IPS-18c (cell line): ENCODE data around the gene GAPDH.
"Not testable (repeated sequence)": the region's sequence is repeated elsewhere in the genome, so short reads cannot be mapped to it uniquely, and the experiment has no call there.

Experiments
- H3K4me3 ChIP-seq: 2 replicates; pipeline ENCODE4 v1.7.0; 2013; ENCODE audit warnings: low read depth, mild to moderate bottlenecking, low read length, moderate library complexity; ENCODE audit not compliant: insufficient read depth
- H3K9me3 ChIP-seq: one replicate; pipeline ENCODE4 v1.6.1; 2013; ENCODE audit warnings: mild to moderate bottlenecking, low read length, moderate library complexity; ENCODE audit not compliant: control insufficient read depth, insufficient read depth

GAPDH gene

DNA sequence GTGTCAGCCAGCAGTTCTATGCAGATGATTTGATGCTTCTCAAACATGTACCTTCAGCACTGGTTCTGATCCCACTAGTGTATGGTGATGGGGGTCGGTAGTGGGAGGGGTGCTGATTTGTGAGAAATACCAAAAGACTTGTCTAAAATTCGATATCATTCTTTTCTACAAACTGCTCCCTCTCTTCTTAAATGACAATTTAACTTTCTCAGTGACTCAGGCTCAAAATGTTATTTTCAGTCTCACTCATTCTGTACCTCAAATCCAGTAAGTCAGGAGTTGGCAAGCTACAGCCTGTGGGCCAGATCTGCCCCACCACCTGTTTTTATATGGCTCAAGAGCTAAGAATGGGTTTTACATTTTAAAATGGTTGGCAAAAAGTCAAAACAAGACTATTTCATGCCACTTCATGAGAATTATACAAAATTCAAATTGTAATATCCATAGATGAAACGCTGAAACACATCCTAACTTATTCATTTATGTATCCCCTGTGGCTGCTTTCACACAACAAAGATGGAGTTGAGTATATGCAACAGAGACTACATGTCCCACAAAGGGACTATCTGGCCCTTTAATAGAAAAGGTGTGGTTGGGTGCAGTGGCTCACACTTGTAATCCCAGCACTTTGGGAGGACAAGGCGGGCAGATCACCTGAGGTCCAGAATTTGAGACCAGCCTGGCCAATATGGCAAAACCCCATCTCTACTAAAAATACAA lies 40.4 kb downstream of the GAPDH start:
- no peak overlapping the region for H3K4me3 ChIP-seq
- H3K9me3 ChIP-seq = no peaks in the 10 kb centered on the region

DNA sequence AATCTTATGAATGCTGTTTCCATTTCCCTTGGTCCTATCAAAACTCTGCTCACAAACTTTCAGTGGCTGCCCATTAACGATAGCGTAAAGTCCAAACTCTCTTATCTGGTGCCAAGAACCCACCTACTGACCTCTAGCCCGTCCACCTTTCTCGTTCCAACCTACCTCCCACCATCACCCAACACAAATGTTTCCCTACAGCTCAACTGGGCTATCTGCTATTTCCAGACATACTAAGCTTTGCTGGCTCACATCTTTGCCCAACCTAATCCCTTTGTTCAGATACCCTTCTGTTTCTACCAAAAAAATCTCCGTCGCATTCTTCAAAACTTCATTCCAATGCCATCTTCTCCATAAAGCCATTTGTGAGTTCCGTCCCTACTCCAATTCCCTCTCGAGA lies 41.3 kb downstream of the GAPDH start:
- H3K9me3 ChIP-seq = no peaks in the 10 kb centered on the region
- H3K4me3 ChIP-seq = no peak overlapping the region

DNA sequence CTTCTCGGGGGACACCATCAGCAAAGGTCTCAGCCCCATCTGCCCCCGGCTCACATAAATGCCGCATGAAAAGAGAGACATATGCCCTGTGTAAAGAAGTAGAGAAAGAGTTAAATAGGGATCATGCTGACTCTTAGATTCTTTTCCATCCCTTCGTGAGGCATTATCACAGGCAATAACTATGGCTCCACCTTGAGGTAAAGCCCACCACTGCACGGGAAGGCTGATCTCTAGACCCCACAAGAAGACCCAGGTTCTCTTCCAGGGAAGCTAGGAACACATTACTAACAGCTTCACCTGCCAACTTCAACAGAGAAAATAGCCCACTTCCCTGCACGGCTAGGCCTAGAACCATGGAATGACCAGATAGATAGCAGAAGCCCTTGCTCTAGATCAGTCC lies 47.9 kb downstream of the GAPDH start:
- Histone ChIP-seq H3K9me3 (no peaks in the 10 kb centered on the region), H3K4me3 (no peak overlapping the region)

DNA sequence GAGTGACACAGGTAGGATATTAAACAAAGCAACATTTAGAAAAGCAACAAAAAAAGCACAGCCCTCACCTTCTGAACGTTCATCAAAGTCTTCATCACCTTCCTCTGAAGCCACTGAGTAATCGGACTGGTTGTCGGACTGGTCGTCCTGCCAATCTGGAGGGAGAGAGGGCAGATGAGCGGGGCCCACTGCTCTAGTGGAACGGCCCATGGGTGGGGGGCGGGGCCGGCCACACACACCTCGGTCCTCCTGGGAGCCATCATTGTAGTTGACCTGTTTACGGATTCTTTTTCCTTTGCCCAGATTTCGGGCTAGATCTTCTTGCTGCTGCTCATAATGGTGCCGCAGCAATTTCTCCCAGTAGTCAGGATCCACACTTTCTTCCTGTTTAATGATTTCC lies 48.6 kb downstream of the GAPDH start:
- Histone ChIP-seq H3K9me3 (no peaks in the 10 kb centered on the region), H3K4me3 (no peak overlapping the region)

DNA sequence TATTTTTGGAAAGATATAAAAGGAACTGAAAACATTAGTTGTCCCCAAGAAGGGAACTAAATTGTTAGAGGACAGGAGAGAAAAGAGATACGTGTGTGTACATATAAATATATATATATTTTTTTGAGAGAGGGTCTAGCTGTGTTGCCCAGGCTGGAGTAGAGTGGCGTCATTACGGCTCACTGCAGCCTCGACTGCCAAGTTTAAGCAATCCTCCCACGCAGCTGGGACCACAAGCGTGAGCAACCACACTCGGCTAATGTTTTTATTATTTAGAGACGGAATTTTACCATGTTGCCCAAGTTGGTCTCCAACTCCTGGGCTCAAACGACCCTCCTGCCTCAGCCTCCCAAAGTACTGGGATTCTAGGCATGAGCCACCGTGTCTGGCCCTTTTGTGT lies 50.0 kb downstream of the GAPDH start:
- Histone ChIP-seq H3K4me3 (no peak overlapping the region), H3K9me3 (no peaks in the 10 kb centered on the region)

DNA sequence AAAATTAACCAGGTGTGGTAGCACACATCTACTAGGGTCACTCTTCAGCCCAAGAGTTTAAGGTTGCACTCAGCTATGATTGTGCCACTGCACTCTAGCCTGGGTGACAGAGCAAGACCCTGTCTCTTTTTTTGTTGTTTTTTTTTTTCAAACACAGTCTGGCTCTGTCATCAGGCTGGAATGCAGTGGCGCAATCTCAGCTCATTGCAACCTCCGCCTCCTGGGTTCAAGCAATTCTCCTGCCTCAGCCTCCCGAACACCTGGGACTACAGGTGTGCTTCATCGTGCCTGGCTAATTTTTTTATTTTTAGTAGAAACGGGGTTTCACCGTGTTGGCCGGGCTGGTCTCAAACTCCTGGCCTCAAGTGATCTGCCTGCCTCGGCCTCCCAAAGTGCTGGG lies 52.3 kb downstream of the GAPDH start:
- H3K4me3 ChIP-seq, H3K9me3 ChIP-seq: not testable (repeated sequence)
